ENCODE measurements around the gene DHCR7.

DHCR7 gene

GRCh38 chr11:71490044-71490730 is 42.0 kb upstream of the DHCR7 start:
- H3K27ac ChIP-seq = no peak overlapping the region
- TF ChIP-seq ZFX (IDR thresholded peaks at IDR 0.05; ENCODE audit: borderline replicate concordance) (no peak), CTCF (IDR thresholded peaks at IDR 0.05) (no peak)

GRCh38 chr11:71489311-71490043 is 41.3 kb upstream of the DHCR7 start:
- no peak overlapping the region for H3K27ac ChIP-seq
- TF ChIP-seq CTCF (IDR thresholded peaks at IDR 0.05) (no peak), ZFX (IDR thresholded peaks at IDR 0.05; ENCODE audit: borderline replicate concordance) (no peak)

GRCh38 chr11:71488681-71489270 is 40.6 kb upstream of the DHCR7 start:
- TF ChIP-seq CTCF (IDR thresholded peaks at IDR 0.05) (no peak), ZFX (IDR thresholded peaks at IDR 0.05; ENCODE audit: borderline replicate concordance) (no peak)
- H3K27ac ChIP-seq = no peak overlapping the region

DNA sequence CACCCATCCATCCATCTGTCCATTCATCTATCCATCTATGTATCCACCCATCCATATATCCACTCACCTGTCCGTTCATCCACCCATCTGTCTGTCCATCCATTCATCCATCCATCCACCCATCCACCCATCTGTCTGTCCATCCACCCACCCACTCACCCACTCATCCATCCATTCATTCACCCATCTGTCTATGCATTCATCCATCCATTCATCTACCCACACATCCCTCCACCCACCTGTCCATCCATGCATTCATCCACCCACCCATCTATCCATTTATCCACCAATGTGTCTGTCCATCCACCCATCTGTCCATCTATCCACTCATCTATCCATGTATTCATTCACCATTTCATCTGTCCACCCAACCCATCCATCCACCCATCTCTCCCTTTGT is 38.1 kb upstream of the DHCR7 start:
- TF ChIP-seq CTCF (IDR thresholded peaks at IDR 0.05) = no peak
- no peak for TF ChIP-seq ZFX (IDR thresholded peaks at IDR 0.05; ENCODE audit: borderline replicate concordance)
- no peak overlapping the region for H3K27ac ChIP-seq

- no peak overlapping the region for H3K27ac ChIP-seq
- TF ChIP-seq ZFX (IDR thresholded peaks at IDR 0.05; ENCODE audit: borderline replicate concordance) = no peak
- TF ChIP-seq CTCF (IDR thresholded peaks at IDR 0.05) = no peak
These were observed 37.3 kb upstream of the DHCR7 start for GRCh38 chr11:71485466-71485865.

- H3K27ac ChIP-seq = no peak overlapping the region
- TF ChIP-seq CTCF (IDR thresholded peaks at IDR 0.05) (no peak), ZFX (IDR thresholded peaks at IDR 0.05; ENCODE audit: borderline replicate concordance) (no peak)
These were observed 36.8 kb upstream of the DHCR7 start for GRCh38 chr11:71485063-71485399.

Measured in 22Rv1 (cell line).